ENCODE data around the gene ZCCHC18.

DNA sequence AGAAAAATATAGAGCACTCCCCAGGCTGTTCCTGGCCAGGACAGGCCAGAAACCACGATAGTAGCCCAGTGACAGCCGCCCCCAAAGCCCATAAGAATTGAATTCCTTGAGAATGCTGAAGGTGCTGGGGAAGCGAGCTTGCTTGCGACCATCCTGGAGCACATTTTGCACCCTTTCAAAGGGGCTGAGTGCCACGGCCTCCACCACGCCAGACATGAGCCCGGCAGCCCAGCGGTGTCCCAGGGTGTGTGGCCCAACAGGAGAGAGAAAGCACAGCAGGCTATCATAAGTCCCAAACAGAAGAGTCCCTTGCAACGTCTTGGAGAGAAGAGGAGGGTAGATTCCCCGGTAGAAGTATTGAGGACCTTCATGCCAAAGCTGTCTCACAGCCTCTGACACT, 7.6 kb upstream of the ZCCHC18 start:
- TF ChIP-seq CTCF (IDR thresholded peaks at IDR 0.05; ENCODE audit: low read length): no peak
- TF ChIP-seq EZH2 (IDR thresholded peaks at IDR 0.05; ENCODE audit: borderline replicate concordance, low read length): no peak

Data from OCI-LY1 (cell line).